NCI-H345 (cell line): ENCODE measurements around the gene ELAVL4.
"Not testable (repeated sequence)": the region's sequence is repeated elsewhere in the genome, so short reads cannot be mapped to it uniquely, and the experiment has no call there.

ENCODE experiments used
- DNase-seq: peaks from one replicate; lab custom pipeline; 2025; lab: John Stamatoyannopoulos, UW

Gene ELAVL4

GRCh38 chr1:50126927-50127715, 18.4 kb downstream of the ELAVL4 start:
- no peak for DNase-seq

- DNase-seq: no peak
Measured at GRCh38 chr1:50129201-50129600, 20.5 kb downstream of the ELAVL4 start.

GRCh38 chr1:50132347-50132894, 23.7 kb downstream of the ELAVL4 start:
- DNase-seq: no peak

- DNase-seq: no peak
Measured at GRCh38 chr1:50135716-50136115, 27.0 kb downstream of the ELAVL4 start.

GRCh38 chr1:50139339-50140181, 30.8 kb downstream of the ELAVL4 start:
- DNase-seq: peak; percentile 76

- DNase-seq: no peak
Measured at GRCh38 chr1:50140182-50140447, 31.4 kb downstream of the ELAVL4 start.

GRCh38 chr1:50147191-50147850, 38.6 kb downstream of the ELAVL4 start:
- DNase-seq: no peak

- no peak for DNase-seq
Measured at GRCh38 chr1:50148142-50148923, 39.6 kb downstream of the ELAVL4 start.

- DNase-seq: no peak
Measured at GRCh38 chr1:50152236-50152635, 43.5 kb downstream of the ELAVL4 start.

GRCh38 chr1:50155541-50155940, 46.8 kb downstream of the ELAVL4 start:
- no peak for DNase-seq

- no peak for DNase-seq
Measured at GRCh38 chr1:50156241-50157010, 47.7 kb downstream of the ELAVL4 start.

- DNase-seq: no peak
Measured at GRCh38 chr1:50157306-50157941, 48.7 kb downstream of the ELAVL4 start.

- no peak for DNase-seq
Measured at GRCh38 chr1:50158421-50158820, 49.7 kb downstream of the ELAVL4 start.

- no peak for DNase-seq
Measured at GRCh38 chr1:50163680-50164079, 55.0 kb downstream of the ELAVL4 start.

- not testable (repeated sequence) for DNase-seq
Measured at GRCh38 chr1:50166351-50166750, 57.6 kb downstream of the ELAVL4 start.

GRCh38 chr1:50172299-50172698, 63.6 kb downstream of the ELAVL4 start:
- DNase-seq: no peak

GRCh38 chr1:50174101-50174500, 65.4 kb downstream of the ELAVL4 start:
- no peak for DNase-seq

GRCh38 chr1:50175719-50176639, 67.3 kb downstream of the ELAVL4 start:
- DNase-seq: no peak

- DNase-seq: no peak
Measured at GRCh38 chr1:50177994-50178393, 69.3 kb downstream of the ELAVL4 start.
